Ovary (tissue), 3 donors: ENCODE measurements around the gene MEG3.

Experiments used
- CTCF ChIP-seq, 3 donors: fragments of 450-650 bp in 2 of 3; fragments of 200-600 bp in 1 of 3; IDR thresholded peaks; one replicate each; pipeline versions ENCODE4 v1.5.1 to v1.8.0; 2016 to 2022; ENCODE audit warnings: antibody characterized with exemption in 3 of 3, mild to moderate bottlenecking in 1 of 3
- EP300 ChIP-seq: sonication (generic); formaldehyde crosslinking; IDR thresholded peaks from one replicate; pipeline ENCODE4 v1.6.1; 2017; ENCODE audit warnings: antibody characterized with exemption
- donor health status: DM: no; HTN: no; CAD: no.

DNA sequence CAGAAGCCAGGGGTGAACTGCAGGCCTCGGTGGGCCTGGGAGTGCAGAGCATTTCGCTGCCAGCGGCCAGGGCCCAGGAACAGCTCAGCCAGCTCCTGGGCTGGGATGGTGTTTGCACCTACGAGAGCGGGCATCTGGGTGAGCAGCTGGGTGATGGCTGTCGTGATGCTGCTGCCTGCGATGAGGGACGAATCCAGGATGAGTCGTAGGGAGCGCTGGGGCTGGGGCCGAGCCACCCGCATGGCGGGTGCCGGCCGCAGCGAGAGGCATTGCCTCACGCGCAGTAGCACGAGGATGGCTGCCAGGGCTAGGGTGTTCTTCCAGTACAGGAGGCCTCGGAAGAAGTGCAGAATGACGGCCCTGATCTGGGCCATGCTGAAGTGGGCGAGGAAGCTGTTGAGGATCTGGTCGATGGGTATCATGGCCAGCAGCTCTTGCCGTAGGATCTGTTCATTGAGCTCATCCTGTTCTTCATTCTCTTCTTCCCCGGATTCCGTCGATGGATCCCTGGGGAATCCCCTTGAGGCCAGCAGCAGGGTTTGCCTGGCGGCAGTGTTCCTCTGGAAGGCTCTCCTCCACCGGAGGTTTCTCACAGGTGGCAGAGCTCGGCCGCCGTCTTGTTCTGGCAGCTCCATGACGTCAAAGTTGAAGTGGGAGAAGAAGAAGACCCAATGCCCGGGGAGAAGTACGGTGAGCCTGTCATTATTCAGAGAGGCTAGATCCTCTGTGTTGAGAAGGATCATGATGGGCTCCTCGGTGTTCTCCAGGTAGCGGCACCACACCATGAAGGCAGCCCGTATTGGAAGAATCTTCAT lies 55.5 kb downstream of the MEG3 start:
- TF ChIP-seq CTCF (IDR thresholded peaks at IDR 0.05) (no peak), EP300 (no peak)
